Fibroblast of mammary gland (primary cell): Measurements from ENCODE around the gene GABARAP.
A peak's percentile ranks its signal among the peaks of the same experiment; 100 is the strongest.

Experiments used
- DNase-seq: peaks from one replicate; pipeline ENCODE4 v3.0.0-alpha.2; 2010; ENCODE audit warnings: low read depth
- H3K4me3 ChIP-seq: 2 replicates; pipeline ENCODE4 v1.5.1; 2011; ENCODE audit warnings: low read depth, mild to moderate bottlenecking, low read length, moderate library complexity; ENCODE audit not compliant: control insufficient read depth
- TF ChIP-seq, protein P1 (sequence below): conservative IDR thresholded peaks from 2 replicates; pipeline ENCODE4 v1.5.1; 2011; ENCODE audit warnings: low read depth, low read length, inconsistent platforms; ENCODE audit not compliant: control insufficient read depth, insufficient read depth

The GABARAP gene

DNA sequence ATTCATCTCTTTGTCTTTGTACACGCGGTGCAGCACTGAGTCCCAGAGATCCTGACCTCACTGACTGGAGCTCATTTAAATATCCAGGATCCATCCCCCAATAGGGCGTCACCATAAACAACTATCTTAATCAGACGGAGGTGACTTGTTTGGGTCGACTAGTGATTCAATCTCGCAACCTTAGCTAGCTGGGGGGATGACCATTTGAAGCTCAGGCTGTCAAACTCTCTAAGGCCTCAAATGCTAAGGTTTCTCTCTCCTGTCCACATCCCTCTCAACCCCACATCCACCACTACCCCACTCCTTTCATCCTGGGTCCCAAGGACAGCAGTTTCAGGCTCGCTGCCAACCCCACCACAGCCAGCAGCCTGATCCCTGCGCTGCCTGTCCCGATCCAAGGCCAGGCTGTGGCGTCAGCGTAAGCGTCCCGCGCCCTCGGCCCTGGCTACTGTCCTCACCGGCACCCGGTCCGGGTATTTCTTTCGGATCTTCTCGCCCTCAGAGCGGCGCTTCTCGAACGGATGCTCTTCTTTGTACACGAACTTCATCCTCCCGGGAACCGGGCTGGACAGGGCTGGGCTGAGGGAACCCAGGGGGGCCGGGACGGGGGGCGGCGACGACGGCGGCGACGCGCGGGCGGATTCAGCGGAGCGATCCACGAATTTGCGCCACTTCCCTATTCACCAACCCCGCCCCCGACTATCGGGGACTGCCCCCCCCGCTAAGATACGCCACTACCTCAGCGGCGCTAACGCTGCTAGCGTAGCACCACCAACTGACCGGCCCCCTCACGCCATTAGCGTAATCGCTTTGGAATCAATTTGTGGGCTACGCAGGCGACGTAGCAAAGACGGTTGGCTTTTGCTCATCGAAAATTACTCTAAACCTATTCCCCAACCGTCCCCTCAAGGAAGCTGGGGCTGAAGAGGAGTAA, at the start of gene GABARAP:
TSS of gene GABARAP (minus strand) at position 667 of the 934 bp plus-strand sequence. CDS start at position 548, 119 bp downstream.
- TF ChIP-seq, protein P1, sequence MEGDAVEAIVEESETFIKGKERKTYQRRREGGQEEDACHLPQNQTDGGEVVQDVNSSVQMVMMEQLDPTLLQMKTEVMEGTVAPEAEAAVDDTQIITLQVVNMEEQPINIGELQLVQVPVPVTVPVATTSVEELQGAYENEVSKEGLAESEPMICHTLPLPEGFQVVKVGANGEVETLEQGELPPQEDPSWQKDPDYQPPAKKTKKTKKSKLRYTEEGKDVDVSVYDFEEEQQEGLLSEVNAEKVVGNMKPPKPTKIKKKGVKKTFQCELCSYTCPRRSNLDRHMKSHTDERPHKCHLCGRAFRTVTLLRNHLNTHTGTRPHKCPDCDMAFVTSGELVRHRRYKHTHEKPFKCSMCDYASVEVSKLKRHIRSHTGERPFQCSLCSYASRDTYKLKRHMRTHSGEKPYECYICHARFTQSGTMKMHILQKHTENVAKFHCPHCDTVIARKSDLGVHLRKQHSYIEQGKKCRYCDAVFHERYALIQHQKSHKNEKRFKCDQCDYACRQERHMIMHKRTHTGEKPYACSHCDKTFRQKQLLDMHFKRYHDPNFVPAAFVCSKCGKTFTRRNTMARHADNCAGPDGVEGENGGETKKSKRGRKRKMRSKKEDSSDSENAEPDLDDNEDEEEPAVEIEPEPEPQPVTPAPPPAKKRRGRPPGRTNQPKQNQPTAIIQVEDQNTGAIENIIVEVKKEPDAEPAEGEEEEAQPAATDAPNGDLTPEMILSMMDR: no peak
- peak within 1 kb of the TSS; percentile 74 for H3K4me3 ChIP-seq
- peak; percentile 90 for DNase-seq

DNA sequence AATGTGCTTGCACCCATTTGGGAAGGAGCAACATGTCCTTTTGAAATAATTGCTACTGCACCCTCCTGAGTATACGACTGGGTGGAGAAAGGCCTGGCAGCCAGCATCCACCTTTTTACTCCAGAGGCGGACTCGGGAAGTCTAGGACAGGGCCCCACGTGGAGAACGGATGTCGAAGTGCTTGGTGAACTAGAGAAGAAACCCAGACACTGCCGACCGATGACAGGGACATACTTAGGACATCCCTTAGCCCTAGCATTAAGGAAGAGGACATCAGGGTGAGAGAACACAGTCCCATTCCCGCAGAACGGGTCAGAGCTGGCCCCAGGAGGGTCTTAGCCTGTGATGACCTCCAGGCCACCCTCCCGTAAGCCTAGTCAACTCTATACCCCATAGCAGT, 48.4 kb upstream of the GABARAP start:
- TF ChIP-seq, protein P1: no peak
- DNase-seq: no peak
- H3K4me3 ChIP-seq: no peak overlapping the region

DNA sequence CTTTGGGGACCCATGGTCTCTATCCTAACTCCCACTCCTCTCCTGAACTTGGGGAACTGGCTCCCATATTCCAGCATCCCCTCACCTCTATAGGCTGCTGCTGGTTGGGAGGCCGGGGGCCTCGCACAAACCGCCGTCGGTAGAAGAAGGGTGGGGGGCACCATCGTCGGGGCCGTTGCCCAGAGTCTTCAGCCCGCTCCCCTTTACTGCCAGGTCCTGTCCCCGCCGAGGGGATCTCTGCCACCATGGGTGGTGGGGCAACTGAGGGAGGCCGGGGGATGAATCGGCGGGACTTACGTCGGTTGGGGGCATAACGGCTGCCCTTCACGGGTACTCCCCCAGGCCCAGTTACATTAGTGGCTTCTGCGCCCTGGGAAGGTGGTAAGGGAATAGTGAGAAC, 47.9 kb upstream of the GABARAP start:
- no peak overlapping the region for H3K4me3 ChIP-seq
- DNase-seq: no peak
- TF ChIP-seq, protein P1: no peak

DNA sequence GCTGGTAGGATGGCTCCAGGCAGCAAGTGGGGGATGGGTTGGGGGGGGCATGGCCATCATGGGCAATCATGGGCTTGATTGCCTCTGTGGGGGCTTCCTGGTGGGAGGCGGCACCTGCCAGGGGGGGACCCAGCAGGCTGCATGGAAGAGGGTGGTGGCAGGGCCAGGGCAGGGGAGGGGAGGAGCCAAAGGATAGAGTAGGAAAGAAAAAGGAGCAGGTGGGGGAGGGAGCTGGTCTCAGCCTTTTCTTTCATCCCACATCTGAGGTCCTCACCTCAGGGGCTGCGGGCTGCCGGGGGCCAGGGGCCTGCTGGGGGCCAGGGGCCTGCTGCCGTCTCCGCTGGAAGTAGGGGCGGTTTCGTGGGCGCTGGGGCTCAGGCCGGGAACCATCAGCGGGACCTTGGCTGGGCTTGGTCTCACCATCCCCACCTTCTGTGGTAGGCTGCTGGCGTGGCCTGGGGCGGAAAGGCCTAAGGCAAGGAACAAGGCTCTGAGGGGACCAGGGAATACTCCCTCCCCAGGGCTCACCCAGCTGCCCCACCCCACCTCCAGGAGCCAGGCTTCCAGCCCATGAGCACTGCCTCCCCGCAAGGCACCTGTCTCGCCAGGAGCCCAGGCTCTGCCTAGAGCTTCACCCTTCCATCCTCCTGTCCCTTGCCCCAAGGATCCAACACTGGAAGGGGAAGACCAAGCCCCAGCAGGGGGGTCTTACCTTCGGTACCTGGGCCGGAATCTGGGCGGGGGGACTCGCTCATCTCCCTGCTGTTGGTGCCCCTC, 47.2 kb upstream of the GABARAP start:
- no peak for DNase-seq
- H3K4me3 ChIP-seq: no peak overlapping the region
- TF ChIP-seq, protein P1: no peak

DNA sequence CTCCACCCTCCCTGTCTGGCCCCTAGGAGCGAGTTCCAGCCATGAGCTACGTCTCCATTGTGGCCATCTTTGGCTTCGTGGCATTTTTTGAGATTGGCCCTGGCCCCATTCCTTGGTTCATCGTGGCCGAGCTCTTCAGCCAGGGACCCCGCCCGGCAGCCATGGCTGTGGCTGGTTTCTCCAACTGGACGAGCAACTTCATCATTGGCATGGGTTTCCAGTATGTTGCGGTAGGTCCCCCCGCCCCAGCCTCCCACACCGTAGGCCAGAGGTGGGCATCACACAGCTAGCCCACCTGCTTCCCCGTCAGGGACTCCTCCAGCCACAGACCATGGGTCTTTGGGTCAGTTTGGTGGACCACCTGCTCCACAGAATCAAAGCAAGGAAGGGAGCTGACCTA, 43.4 kb upstream of the GABARAP start:
- no peak overlapping the region for H3K4me3 ChIP-seq
- TF ChIP-seq, protein P1: no peak
- DNase-seq: no peak

DNA sequence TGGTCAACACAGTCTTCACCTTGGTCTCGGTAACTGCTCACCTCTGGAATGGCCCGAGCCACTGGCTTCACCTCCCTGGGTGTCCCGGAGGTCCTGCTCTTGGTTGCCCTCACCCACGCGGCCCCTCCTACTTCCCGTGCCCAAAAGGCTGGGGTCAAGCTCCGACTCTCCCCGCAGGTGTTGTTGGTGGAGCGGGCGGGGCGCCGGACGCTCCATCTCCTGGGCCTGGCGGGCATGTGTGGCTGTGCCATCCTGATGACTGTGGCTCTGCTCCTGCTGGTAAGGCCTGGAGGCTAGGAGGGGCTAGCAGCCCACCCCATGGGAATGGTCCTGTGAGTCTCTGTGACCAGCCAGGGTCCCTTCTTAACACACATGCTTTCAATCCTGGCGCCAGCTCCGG, 42.7 kb upstream of the GABARAP start:
- TF ChIP-seq, protein P1: no peak
- H3K4me3 ChIP-seq: no peak overlapping the region
- no peak for DNase-seq
